Activated T-cell treated with anti-CD3 and anti-CD28 coated beads, Interleukin-2, amount 50 U/mL, for 4 hours (primary cell): ENCODE data around the gene CLCA1. TPM values are rescaled to one million over a fixed set of nuclear protein-coding genes. Genes with fewer than 3 reads are reported as not detected.
"Not testable (repeated sequence)": the region's sequence is repeated elsewhere in the genome, so short reads cannot be mapped to it uniquely, and the experiment has no call there.

Experiments
- ATAC-seq, 2 donors: fragments of 200-7000 bp; cut with Tn5 transposase; one replicate each; pipeline ENCODE4 v1.10.0; 2021
- DNase-seq: peaks from one replicate; pipeline ENCODE4 v3.0.0-alpha.2; 2020
- H3K27me3 Mint-ChIP-seq: one replicate; pipeline ENCODE4 v1.8.0; 2021; ENCODE audit warnings: low read depth, mixed read lengths
- H3K36me3 Mint-ChIP-seq: one replicate; pipeline ENCODE4 v1.8.0; 2022; ENCODE audit warnings: mixed read lengths; ENCODE audit not compliant: insufficient read depth
- H3K4me1 Mint-ChIP-seq: one replicate; pipeline ENCODE4 v1.8.0; 2021; ENCODE audit warnings: low read depth, mixed read lengths
- H3K4me3 Mint-ChIP-seq: one replicate; pipeline ENCODE4 v1.8.0; 2021; ENCODE audit warnings: mild to moderate bottlenecking, moderate library complexity, mixed read lengths
- H3K9me3 Mint-ChIP-seq: one replicate; pipeline ENCODE4 v1.8.0; 2021; ENCODE audit warnings: mixed read lengths
- total RNA-seq, 3 donors: library from RNA; stranded (reverse); gene quantifications; one replicate each; pipeline ENCODE4 v1.2.1, GENCODE V29; 2021

The CLCA1 gene
- total RNA-seq, 3 donors from 2014 or later: 0.08 to 0.13 (median 0.08) TPM

DNA sequence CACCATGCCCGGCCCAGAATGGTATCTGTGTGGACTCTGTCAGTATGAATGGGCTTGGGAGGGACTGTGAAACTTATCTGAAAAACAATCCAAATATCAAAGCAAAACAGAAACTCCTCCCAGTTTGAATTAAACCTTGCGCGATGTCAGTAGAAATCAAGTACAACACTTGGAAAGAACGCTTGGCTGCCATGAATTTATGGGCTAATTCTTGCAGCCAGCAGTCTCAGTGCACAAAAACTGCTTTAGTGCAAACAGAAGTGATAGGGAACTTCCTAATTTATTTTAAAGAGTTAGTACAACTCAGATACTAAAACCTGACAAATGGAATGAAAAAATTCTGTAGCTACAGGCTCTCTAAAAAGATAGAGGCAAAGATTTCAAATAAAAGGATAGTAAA lies 8.5 kb downstream of the CLCA1 start:
- no peaks in the 10 kb centered on the region for H3K36me3 Mint-ChIP-seq
- no peaks in the 10 kb centered on the region for H3K9me3 Mint-ChIP-seq
- DNase-seq: no peak
- H3K4me1 Mint-ChIP-seq: no peaks in the 10 kb centered on the region
- no peak overlapping the region for H3K4me3 Mint-ChIP-seq
- ATAC-seq: no peak
- peaks cover 2% of the 10 kb centered on the region for H3K27me3 Mint-ChIP-seq

DNA sequence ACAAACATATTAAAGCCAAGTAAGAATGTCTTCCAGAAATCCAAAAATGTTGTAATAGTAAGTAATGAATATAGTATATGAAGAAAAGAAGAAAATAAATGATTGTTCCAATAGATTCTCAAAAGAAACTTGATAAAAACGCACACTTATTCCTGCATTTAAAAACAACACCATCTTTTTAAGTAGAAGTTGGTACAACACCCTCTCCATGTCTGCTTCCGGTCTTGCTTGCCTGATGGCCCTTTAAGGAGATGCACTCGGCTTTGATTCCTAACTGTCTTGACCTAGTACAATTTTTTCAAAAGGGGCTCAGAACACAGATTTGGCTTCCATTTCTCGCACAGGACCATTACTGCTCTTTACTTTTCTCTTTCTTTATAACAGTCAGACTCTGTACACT lies 9.0 kb downstream of the CLCA1 start:
- no peak for ATAC-seq
- Mint-ChIP-seq H3K9me3 (no peaks in the 10 kb centered on the region), H3K27me3 (no peaks in the 10 kb centered on the region), H3K36me3 (no peaks in the 10 kb centered on the region), H3K4me3 (no peak overlapping the region), H3K4me1 (no peaks in the 10 kb centered on the region)
- no peak for DNase-seq

DNA sequence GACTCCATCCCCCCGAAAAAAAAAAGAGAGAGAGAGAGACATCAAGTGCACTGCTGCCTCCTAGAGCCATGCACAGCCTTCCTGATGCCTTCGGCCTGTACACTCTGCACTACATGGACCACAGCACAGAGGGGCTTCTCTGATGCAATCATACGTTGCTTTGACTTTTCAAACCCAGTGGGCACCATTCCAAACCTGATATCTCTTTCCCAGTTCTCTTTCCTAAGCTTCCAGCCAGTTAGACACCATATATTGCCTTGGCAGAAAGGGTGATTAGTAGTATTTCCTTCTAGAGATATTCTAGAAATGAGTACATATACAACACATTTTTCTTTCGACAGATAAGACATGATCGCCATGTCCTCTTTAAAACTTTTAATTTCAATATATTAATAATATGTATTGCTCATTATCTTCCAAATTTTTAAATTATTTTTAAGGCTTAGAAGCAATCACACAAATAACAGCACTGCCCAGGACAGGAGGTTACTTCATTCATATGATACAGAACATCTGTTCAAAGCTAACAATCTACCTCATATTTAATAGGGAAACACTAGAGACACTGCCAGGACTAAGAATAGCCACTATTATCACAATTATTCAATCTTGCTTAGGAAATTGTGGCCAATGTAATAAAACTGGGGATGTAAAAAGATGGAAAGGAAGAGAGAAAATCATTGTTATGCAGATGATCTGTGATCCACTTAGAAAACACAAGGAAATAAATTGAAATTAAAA lies 9.9 kb downstream of the CLCA1 start:
- no peak for DNase-seq
- no peaks in the 10 kb centered on the region for H3K27me3 Mint-ChIP-seq
- no peak overlapping the region for H3K4me3 Mint-ChIP-seq
- no peaks in the 10 kb centered on the region for H3K9me3 Mint-ChIP-seq
- H3K36me3 Mint-ChIP-seq: no peaks in the 10 kb centered on the region
- H3K4me1 Mint-ChIP-seq: no peaks in the 10 kb centered on the region
- ATAC-seq: no peak

DNA sequence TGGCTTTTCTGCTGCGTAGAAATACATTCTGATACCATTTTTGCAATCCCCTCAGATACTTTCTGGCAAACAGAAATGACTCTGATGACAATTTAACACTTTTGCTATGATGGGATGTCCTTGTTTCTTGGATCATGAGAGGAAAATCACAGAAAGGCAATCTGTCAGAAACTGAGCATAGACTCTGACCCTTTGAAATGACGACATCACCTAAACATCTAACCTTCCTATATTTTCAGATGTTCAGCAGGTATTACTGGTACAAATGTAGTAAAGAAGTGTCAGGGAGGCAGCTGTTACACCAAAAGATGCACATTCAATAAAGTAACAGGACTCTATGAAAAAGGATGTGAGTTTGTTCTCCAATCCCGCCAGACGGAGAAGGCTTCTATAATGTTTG lies 13.2 kb downstream of the CLCA1 start:
- Mint-ChIP-seq H3K9me3 (no peaks in the 10 kb centered on the region), H3K4me1 (no peaks in the 10 kb centered on the region), H3K27me3 (no peaks in the 10 kb centered on the region), H3K36me3 (no peaks in the 10 kb centered on the region), H3K4me3 (no peak overlapping the region)
- DNase-seq (no peak), ATAC-seq (no peak)

DNA sequence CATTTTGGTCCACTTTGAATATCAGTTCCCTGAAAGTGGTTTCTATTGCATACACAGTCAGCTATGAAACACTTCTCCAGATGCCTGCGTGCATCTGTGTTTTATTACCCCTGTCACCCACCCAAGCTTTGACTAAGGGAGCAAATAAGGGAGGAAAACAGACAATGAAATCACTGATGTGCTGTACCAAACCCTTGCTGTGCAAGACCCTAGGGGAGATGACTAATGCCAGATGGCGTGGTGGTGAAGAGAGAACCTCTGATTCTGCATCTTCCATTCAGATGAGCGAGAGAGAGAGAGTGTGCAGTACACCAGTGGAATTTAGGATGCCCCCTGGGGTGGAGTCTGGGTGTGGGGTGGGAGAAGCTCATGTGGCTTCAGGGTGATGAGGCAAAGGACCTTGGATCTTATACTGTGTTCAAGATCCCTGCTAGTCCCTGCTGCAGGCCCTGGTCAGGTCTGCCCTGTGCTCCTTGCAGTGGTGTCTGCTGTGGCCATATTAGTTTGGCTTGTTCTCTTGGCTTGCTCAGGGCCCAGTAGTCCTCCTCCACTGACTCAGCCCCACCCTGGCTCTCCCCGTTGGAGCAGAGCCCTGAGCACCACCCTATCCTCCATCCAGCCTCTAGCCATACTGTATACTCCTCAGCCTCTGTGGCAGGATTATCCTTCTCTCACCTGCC lies 18.5 kb downstream of the CLCA1 start:
- Mint-ChIP-seq H3K4me3 (no peak overlapping the region), H3K9me3 (no peaks in the 10 kb centered on the region), H3K27me3 (no peaks in the 10 kb centered on the region), H3K4me1 (no peaks in the 10 kb centered on the region), H3K36me3 (no peaks in the 10 kb centered on the region)
- DNase-seq (no peak), ATAC-seq (no peak)

DNA sequence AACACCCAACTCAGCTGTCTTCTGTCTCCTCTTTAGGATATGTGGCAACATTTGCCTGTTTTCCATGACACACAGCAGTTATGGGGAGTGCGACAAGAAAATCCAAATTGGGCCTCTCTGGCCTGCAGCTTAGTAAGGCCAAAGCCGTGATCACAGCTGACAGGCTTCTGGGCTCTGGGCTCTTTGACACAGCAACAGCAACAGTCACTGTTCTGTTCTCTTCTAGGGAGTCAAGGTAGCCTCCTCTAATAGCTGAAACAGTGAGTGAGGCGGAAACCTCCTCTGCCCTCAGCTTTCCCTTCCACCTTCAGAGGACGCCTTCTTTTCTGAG lies 19.0 kb downstream of the CLCA1 start:
- Mint-ChIP-seq H3K9me3 (no peaks in the 10 kb centered on the region), H3K4me1 (no peaks in the 10 kb centered on the region), H3K27me3 (no peaks in the 10 kb centered on the region), H3K36me3 (no peaks in the 10 kb centered on the region), H3K4me3 (no peak overlapping the region)
- DNase-seq (no peak), ATAC-seq (no peak)

DNA sequence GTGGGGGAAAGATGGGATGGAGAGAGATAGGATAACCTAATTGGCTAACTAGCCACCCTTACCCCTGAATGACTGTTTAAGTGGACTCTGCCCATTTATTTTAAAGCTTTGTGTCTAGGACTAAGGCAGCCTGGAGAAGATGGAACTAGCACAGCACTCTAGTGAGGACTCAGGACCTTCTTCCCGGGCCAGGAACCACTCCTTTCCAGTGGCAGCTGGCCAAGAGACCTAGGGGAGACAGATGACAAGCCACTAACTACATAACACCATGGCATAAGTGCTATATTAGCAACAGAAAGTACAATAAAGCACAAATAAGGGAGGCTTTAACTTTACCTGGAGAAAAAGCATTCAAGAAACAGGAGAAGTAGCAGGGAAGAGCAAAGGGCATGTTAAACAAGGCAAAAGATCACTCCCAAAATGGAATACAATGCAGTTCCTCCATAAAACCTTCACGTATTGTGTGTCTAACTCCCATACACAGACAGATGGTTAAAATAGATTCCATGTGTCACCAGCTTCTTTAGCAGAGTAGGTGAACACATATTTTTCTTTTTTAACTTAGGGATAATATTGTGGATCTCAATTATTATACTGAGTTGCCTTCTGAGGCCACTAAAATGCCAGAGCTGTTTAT lies 20.6 kb downstream of the CLCA1 start:
- Mint-ChIP-seq H3K9me3 (no peaks in the 10 kb centered on the region), H3K4me3 (no peak overlapping the region), H3K36me3 (no peaks in the 10 kb centered on the region), H3K27me3 (no peaks in the 10 kb centered on the region), H3K4me1 (no peaks in the 10 kb centered on the region)
- no peak for DNase-seq
- no peak for ATAC-seq

DNA sequence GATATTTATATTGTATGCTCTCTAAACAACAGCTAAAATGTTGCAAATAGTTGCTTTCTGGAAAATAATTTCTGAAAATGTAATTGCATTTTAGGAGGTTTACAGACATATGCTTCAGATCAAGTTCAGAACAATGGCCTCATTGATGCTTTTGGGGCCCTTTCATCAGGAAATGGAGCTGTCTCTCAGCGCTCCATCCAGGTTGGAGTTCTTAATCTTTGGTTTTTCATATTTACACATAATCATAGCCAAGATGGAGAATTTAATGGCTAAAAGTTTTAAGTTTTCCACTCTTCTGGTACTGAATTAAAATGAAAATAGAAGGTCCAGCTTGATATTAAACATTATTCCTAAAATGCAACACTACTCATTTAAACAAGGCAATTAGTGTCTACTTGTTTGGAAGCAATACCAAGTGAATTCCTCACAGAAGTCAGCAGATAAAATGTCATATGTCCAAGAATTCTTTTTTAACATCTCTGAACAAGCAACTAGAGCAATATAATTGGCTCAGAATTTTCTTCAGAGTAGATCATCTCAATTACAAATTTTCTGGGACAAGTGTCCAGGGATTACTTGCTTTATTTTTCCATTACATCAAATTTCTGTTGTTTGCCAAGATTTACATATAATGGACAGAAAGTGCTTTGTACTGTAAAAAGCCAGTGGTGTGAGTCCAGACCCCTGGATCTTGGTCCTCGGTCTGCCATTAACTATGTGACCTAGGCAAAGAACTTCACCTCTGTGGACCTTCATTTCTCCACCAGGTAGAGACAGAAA lies 22.6 kb downstream of the CLCA1 start:
- Mint-ChIP-seq H3K4me1 (no peaks in the 10 kb centered on the region), H3K9me3 (no peaks in the 10 kb centered on the region), H3K4me3 (no peak overlapping the region), H3K36me3 (no peaks in the 10 kb centered on the region), H3K27me3 (no peaks in the 10 kb centered on the region)
- DNase-seq (no peak), ATAC-seq (no peak)

DNA sequence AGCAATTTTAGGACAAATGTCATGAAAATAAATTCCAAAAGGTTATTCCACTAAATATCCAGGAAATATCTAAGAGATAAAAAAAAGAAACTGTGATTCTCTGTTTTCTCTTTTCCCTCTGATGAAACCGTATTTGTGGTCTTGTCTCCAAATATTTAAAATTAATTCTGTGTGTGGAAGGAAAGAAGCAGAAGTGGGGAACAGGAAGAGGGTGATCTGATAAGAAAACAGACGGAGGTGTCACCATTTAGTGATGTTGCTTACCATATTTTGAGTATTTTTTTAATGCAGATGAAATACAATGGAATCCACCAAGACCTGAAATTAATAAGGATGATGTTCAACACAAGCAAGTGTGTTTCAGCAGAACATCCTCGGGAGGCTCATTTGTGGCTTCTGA lies 29.6 kb downstream of the CLCA1 start:
- no peak for ATAC-seq
- no peak overlapping the region for H3K4me3 Mint-ChIP-seq
- no peaks in the 10 kb centered on the region for H3K9me3 Mint-ChIP-seq

DNA sequence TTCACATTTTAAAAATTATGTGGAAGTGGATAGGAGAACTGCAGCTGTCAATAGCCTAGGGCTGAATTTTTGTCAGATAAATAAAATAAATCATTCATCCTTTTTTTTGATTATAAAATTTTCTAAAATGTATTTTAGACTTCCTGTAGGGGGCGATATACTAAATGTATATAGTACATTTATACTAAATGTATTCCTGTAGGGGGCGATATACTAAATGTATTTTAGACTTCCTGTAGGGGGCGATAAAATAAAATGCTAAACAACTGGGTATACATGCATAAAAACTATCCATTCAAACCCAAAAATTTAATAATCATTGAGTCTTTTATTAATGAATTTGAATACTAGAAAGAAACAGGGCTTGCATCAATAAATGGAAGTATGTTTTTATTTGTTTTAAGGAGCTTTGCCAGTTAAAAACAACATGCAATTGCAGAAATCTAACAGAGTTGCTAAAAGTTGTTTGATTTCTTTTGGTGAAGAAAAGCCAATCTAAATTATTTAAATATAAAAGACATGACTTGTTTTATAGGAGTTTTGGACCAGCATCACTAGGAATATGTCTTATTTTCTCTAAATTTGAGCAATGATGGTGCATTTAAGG lies 31.4 kb downstream of the CLCA1 start:
- ATAC-seq (peak in 1 of 2 donors; percentile 61), DNase-seq (no peak)
- Mint-ChIP-seq H3K9me3 (no peaks in the 10 kb centered on the region), H3K4me3 (no peak overlapping the region), H3K36me3 (no peaks in the 10 kb centered on the region), H3K4me1 (peaks cover 12% of the 10 kb centered on the region), H3K27me3 (peaks cover 15% of the 10 kb centered on the region)

More for the DNA sequence above, 29.6 kb downstream of the CLCA1 start:
- Mint-ChIP-seq H3K4me1 (peaks cover 8% of the 10 kb centered on the region), H3K36me3 (no peaks in the 10 kb centered on the region), H3K27me3 (peaks cover 15% of the 10 kb centered on the region)
- DNase-seq: no peak

DNA sequence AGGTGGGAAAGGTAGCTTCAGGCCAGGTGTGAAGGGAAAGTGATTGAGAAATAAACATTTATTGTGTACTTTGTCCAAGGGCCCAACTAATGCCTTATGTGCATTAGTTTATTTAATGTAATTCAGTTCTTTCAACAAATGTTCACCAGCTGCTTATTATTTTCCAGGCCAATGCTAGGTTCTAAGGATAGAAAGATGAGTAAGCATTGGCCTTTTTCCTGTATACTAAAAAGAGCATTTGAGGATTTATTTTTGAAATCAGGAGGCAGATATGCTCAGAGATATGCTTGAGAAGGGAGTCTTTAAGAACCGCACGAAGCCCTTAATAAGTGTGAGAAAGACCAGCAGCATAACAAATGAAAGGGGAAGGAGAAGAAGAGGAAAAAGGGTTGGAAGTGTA lies 32.0 kb downstream of the CLCA1 start:
- H3K27me3 Mint-ChIP-seq: peaks cover 15% of the 10 kb centered on the region
- H3K4me3 Mint-ChIP-seq: no peak overlapping the region
- no peak for ATAC-seq
- H3K9me3 Mint-ChIP-seq: no peaks in the 10 kb centered on the region
- H3K36me3 Mint-ChIP-seq: no peaks in the 10 kb centered on the region
- peaks cover 12% of the 10 kb centered on the region for H3K4me1 Mint-ChIP-seq
- no peak for DNase-seq

DNA sequence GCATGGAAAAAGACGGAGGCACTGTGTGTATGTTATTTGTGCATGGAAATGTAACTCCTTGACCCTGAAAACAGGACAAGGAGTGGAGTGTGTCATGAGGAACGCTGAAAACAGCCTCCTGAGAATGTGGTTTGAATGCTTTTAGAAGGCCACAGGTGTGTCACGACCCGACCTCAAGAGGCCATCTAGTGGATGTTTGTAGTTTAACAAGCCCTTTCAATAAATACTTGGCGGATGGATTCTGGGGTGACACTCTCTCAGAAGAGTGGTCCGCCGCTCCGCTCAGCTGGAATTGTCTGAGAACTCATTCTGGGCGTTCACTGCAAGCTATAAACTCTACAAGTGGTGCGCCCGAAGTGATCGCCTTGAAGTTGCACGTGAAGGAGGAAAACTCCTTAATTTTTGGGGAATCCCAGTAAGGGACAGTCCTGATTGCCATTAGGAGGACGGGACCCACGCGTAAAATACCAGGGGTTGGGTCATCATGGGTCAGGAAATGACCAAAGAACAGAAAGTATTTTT lies 33.5 kb downstream of the CLCA1 start:
- peaks cover 12% of the 10 kb centered on the region for H3K4me1 Mint-ChIP-seq
- not testable (repeated sequence) for H3K9me3 Mint-ChIP-seq, H3K36me3 Mint-ChIP-seq
- ATAC-seq: peak; percentile 65 to 78
- H3K27me3 Mint-ChIP-seq: peaks cover 13% of the 10 kb centered on the region
- DNase-seq: peak; percentile 17
- H3K4me3 Mint-ChIP-seq: peak overlapping the region; percentile 83

DNA sequence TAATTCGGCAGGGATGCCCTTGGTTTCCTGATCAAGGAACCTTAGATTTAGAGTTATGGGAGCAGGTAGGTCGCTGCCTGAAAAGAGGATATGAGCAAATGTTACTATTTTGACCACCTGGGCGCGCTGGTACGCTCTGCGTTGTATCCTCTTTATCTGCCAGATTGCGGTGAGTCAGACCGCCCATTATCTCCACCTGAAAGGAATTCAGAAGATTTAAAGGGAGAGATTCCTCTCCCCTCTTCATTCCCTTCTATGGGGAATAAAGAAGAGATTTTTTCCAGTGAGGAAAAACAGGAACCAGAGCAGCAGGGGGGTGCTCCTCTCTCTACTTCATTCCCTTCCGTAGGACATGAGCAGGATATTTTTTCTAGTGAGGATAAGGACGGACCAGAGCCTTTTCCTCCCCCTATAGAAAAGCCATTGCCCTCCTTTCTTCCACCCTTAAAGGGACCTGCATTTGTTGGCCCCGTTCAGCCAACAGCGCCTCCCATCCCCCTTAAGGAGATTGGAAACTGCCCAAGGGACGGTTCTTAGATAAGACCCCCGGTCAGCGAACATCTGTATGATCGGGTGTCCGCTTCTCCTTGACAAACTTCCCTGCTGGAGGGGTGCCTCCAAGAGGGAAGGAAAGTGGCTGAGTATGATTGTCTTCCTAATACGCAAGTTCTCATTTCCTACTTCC lies 34.1 kb downstream of the CLCA1 start:
- ATAC-seq (no peak), DNase-seq (no peak)
- H3K36me3 Mint-ChIP-seq: no peaks in the 10 kb centered on the region
- no peaks in the 10 kb centered on the region for H3K9me3 Mint-ChIP-seq
- peaks cover 12% of the 10 kb centered on the region for H3K4me1 Mint-ChIP-seq
- H3K4me3 Mint-ChIP-seq: peak overlapping the region; percentile 83
- H3K27me3 Mint-ChIP-seq: peaks cover 11% of the 10 kb centered on the region
